Parathyroid adenoma (tissue), 2 donors: ENCODE data around the gene TEDC1.

Source experiments
- H2AFZ ChIP-seq: fragments of 300-600 bp; sonication (generic); one replicate; pipeline ENCODE4 v1.7.0; 2017; ENCODE audit warnings: antibody characterized with exemption, mild to moderate bottlenecking
- H3K27ac ChIP-seq: fragments of 300-600 bp; sonication (generic); one replicate; pipeline ENCODE4 v1.7.0; 2017
- H3K27me3 ChIP-seq: fragments of 300-600 bp; sonication (generic); one replicate; pipeline ENCODE4 v1.7.0; 2017; ENCODE audit warnings: low read length; ENCODE audit not compliant: control insufficient read depth, insufficient read depth
- H3K36me3 ChIP-seq: fragments of 300-600 bp; sonication (generic); one replicate; pipeline ENCODE4 v1.7.0; 2017; ENCODE audit warnings: low read length; ENCODE audit not compliant: control insufficient read depth, insufficient read depth
- H3K4me1 ChIP-seq: fragments of 300-600 bp; sonication (generic); one replicate; pipeline ENCODE4 v1.7.0; 2017; ENCODE audit warnings: control low read depth
- H3K4me2 ChIP-seq: fragments of 300-600 bp; sonication (generic); one replicate; pipeline ENCODE4 v1.7.0; 2017; ENCODE audit warnings: low read length
- H3K4me3 ChIP-seq: fragments of 300-600 bp; sonication (generic); one replicate; pipeline ENCODE4 v1.7.0; 2017; ENCODE audit warnings: low read depth, low read length
- H3K79me2 ChIP-seq: fragments of 300-600 bp; sonication (generic); one replicate; pipeline ENCODE4 v1.7.0; 2017; ENCODE audit warnings: control low read depth
- H3K9ac ChIP-seq: fragments of 300-600 bp; sonication (generic); one replicate; pipeline ENCODE4 v1.7.0; 2017; ENCODE audit warnings: mild to moderate bottlenecking
- H3K9me3 ChIP-seq: fragments of 300-600 bp; sonication (generic); one replicate; pipeline ENCODE4 v1.7.0; 2017; ENCODE audit warnings: low read length; ENCODE audit not compliant: control insufficient read depth
- TF ChIP-seq, protein P1 (sequence below): fragments of 300-600 bp; sonication (generic); IDR thresholded peaks from one replicate; pipeline ENCODE4 v1.7.0; 2017; ENCODE audit warnings: antibody characterized with exemption, mild to moderate bottlenecking
- donor health status: primary hyperparathyroidism.

TEDC1 gene

DNA sequence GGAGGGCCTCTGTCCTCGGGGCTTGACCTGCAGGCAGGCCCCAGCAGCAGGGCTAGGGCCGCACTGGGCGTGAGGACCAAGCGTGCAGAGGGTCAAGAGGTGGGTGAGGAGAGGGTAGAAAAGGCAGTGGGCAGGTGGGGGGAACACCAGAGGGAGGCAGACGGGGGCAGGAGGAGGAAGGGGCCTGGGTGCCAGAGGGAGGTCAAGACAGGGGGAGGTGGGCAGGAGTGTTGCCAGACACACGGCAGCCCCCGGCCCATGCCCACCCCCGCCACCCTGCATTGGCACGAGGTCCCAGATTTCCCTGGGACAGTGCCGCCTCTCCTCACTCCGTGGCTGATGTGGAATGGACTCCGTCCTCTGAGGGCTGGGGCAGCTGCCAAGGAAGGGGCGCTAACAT lies 43.5 kb downstream of the TEDC1 start:
- H2AFZ ChIP-seq, result no peak overlapping the region
- no peaks in the 10 kb centered on the region for H3K36me3 ChIP-seq
- no peak overlapping the region for H3K9ac ChIP-seq
- TF ChIP-seq, protein P1, sequence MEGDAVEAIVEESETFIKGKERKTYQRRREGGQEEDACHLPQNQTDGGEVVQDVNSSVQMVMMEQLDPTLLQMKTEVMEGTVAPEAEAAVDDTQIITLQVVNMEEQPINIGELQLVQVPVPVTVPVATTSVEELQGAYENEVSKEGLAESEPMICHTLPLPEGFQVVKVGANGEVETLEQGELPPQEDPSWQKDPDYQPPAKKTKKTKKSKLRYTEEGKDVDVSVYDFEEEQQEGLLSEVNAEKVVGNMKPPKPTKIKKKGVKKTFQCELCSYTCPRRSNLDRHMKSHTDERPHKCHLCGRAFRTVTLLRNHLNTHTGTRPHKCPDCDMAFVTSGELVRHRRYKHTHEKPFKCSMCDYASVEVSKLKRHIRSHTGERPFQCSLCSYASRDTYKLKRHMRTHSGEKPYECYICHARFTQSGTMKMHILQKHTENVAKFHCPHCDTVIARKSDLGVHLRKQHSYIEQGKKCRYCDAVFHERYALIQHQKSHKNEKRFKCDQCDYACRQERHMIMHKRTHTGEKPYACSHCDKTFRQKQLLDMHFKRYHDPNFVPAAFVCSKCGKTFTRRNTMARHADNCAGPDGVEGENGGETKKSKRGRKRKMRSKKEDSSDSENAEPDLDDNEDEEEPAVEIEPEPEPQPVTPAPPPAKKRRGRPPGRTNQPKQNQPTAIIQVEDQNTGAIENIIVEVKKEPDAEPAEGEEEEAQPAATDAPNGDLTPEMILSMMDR, result no peak
- no peaks in the 10 kb centered on the region for H3K4me1 ChIP-seq
- no peaks in the 10 kb centered on the region for H3K9me3 ChIP-seq
- H3K4me3 ChIP-seq, result no peak overlapping the region
- H3K4me2 ChIP-seq, result no peak overlapping the region
- no peak overlapping the region for H3K27ac ChIP-seq
- no peaks in the 10 kb centered on the region for H3K79me2 ChIP-seq
- H3K27me3 ChIP-seq, result no peaks in the 10 kb centered on the region

DNA sequence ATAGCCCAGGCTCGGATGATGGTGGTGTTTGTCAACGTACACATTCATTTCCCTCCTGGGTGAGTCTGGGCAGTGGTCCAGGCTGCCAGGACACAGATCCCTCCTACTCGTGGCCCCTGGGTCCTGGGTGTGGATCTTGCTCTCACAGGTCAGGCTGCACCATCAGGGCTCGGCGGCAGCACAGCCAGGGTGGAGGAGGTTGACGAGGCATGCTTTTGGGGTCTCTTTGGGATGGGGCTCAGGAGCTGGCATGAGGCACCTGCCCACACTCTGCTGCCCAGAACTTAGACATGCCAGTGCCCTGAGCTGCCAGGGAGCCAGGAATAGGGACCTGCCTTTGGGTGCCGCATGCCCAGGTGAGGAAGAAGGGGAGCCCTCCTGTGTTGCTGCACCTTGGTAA lies 45.0 kb downstream of the TEDC1 start:
- Histone ChIP-seq H3K9ac (no peak overlapping the region), H3K4me3 (no peak overlapping the region), H3K36me3 (no peaks in the 10 kb centered on the region), H3K4me2 (no peak overlapping the region), H3K27ac (no peak overlapping the region), H3K79me2 (no peaks in the 10 kb centered on the region), H3K9me3 (no peaks in the 10 kb centered on the region), H3K4me1 (no peaks in the 10 kb centered on the region), H2AFZ (no peak overlapping the region), H3K27me3 (no peaks in the 10 kb centered on the region)
- TF ChIP-seq, protein P1, result no peak

DNA sequence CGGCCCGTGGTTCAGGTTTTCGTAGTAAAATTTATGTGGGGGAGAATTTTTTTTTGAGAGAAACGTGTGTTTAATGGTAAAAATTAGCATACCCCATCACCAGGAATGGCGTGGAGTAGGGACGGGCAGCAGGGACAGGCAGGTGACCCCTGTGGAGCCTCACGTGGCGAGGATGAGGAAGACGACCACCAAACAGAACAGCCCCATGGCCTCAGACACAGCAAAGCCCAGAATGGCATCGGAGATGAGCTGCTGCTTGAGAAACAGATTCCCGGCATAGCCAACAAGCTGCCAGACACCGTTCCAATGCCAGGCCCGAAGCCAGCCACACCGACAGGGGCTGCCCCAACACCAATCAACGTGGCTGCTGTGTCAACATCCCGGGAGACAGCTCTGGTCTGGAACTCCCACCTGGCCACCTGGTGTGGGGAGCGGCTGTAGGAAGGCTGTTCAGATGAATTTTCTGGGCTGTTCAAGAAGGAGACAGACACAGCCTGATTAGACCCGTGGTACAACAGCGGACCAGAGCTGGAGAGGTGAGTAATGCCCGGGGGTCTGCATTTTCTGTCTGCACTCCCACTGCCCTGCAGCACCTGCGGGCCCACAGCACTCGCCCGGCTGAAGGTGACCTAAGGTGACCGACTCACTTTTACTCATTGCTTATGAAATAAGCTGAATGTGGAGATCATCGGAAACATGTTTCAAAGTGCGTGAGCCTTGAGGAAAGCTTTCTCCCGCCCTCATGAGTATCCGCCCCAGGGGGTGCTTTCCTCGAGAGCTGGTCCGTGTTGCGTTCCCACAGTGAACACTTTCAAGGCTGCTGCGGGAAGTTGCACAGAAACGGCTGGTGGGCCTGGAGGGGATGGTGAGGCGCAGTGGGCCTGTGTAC lies 45.9 kb downstream of the TEDC1 start:
- Histone ChIP-seq H3K9ac (no peak overlapping the region), H2AFZ (no peak overlapping the region)

DNA sequence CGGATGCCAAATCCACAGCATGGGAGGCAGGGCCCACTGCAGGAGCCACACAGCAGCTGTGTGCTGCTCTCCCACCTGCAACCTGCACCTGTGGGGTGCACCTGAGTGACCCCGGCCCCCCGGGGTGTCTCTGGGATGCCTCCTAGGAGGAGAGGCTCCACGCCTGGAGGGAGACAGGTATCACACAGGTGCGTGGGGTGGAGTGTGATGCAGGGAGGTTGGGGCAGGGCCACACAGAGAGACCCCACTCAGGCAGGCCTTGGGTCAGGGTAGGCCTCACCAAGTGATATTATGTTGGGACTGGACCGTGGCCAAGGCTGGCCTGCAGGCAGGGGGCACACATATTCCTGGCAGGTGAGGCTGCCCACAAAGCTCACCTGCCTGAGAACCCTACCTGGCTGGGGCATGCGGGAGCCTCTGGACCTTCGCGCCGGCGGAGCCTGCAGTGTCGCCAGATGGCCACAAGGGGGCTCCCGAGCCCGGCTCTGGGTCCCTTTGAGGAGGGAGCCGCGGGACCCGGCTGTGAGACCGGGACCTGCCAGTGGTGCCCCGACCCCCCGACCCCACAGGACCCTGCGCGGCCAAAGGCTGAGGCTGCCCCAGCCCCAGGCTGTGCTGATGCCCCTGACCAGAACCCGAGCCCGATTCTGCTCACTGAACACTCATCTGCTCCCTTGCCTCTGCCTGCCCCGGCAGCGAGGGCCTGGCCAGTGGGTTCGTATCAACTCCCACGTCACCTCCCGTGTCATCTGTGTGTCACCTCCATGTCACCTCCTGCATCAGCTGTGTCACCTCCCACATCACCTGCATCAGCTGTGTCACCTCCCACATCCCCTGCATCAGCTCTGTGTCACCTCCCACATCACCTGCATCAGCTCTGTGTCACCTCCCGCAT lies 46.8 kb downstream of the TEDC1 start:
- no peaks in the 10 kb centered on the region for H3K36me3 ChIP-seq
- no peak overlapping the region for H3K27ac ChIP-seq
- H3K9me3 ChIP-seq, result no peaks in the 10 kb centered on the region
- no peak overlapping the region for H3K4me3 ChIP-seq
- no peaks in the 10 kb centered on the region for H3K4me1 ChIP-seq
- no peaks in the 10 kb centered on the region for H3K79me2 ChIP-seq
- no peaks in the 10 kb centered on the region for H3K27me3 ChIP-seq
- no peak overlapping the region for H3K9ac ChIP-seq
- TF ChIP-seq, protein P1, result peak; percentile 95
- H3K4me2 ChIP-seq, result no peak overlapping the region
- no peak overlapping the region for H2AFZ ChIP-seq

More for the DNA sequence above, 45.9 kb downstream of the TEDC1 start:
- Histone ChIP-seq H3K4me2 (no peak overlapping the region), H3K79me2 (no peaks in the 10 kb centered on the region), H3K27me3 (no peaks in the 10 kb centered on the region), H3K27ac (no peak overlapping the region), H3K36me3 (no peaks in the 10 kb centered on the region), H3K4me1 (no peaks in the 10 kb centered on the region), H3K9me3 (no peaks in the 10 kb centered on the region), H3K4me3 (no peak overlapping the region)
- TF ChIP-seq, protein P1, result no peak
